Measurements from ENCODE around the gene MAP3K20. TPM values are rescaled to one million over a fixed set of nuclear protein-coding genes. Genes with fewer than 3 reads are reported as not detected.

Gene MAP3K20
- total RNA-seq, 1 experiment from 2014 or later = 15.2 TPM

DNA sequence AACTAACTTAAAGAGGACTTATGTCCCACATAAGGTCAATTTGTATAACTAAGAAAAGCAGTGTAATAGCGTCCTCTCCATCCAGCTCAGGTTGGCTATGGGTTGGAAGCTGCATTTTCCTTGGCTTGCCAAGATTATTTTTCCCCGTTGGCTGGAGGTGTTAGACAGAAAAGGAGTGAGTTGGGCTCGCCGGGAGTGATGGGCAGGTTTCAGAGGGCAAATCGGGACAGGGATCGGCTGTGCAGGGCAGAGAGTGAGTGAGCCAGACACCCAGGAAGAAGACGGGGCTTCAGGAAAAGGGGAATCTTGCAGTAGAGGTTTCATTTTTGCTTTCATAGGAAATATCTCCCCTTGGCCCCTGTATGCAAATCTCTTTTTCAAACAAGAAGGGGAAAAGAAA lies 41.5 kb upstream of the MAP3K20 start:
- Mint-ChIP-seq H3K27me3 (ENCODE audit: low read depth) (no peaks in the 10 kb centered on the region), H3K9me3 (no peaks in the 10 kb centered on the region), H3K36me3 (no peaks in the 10 kb centered on the region), H3K4me1 (peaks cover 13% of the 10 kb centered on the region), H3K4me3 (no peak overlapping the region), H3K27ac (no peak overlapping the region)
- ATAC-seq = no peak
- POLR2A ChIA-PET = no interaction called here
- TF ChIP-seq, protein P1, sequence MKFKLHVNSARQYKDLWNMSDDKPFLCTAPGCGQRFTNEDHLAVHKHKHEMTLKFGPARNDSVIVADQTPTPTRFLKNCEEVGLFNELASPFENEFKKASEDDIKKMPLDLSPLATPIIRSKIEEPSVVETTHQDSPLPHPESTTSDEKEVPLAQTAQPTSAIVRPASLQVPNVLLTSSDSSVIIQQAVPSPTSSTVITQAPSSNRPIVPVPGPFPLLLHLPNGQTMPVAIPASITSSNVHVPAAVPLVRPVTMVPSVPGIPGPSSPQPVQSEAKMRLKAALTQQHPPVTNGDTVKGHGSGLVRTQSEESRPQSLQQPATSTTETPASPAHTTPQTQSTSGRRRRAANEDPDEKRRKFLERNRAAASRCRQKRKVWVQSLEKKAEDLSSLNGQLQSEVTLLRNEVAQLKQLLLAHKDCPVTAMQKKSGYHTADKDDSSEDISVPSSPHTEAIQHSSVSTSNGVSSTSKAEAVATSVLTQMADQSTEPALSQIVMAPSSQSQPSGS (CRISPR knock-in tag; IDR thresholded peaks at IDR 0.05; ENCODE audit: borderline replicate concordance, low read depth) = no peak
- TF ChIP-seq ETV6 (CRISPR knock-in tag; IDR thresholded peaks at IDR 0.05) (no peak), GABPB1 (CRISPR knock-in tag; IDR thresholded peaks at IDR 0.05) (no peak), ZNF423 (CRISPR knock-in tag; IDR thresholded peaks at IDR 0.05) (no peak), RELA (CRISPR knock-in tag; IDR thresholded peaks at IDR 0.05; ENCODE audit: borderline replicate concordance) (no peak), TCF7 (CRISPR knock-in tag; IDR thresholded peaks at IDR 0.05; ENCODE audit: low read depth) (no peak), GTF2I (CRISPR knock-in tag; conservative IDR thresholded peaks at IDR 0.05) (no peak)
- TF ChIP-seq, protein P2, sequence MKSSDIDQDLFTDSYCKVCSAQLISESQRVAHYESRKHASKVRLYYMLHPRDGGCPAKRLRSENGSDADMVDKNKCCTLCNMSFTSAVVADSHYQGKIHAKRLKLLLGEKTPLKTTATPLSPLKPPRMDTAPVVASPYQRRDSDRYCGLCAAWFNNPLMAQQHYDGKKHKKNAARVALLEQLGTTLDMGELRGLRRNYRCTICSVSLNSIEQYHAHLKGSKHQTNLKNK (CRISPR knock-in tag; IDR thresholded peaks at IDR 0.05) = no peak
- TF ChIP-seq, protein P3, sequence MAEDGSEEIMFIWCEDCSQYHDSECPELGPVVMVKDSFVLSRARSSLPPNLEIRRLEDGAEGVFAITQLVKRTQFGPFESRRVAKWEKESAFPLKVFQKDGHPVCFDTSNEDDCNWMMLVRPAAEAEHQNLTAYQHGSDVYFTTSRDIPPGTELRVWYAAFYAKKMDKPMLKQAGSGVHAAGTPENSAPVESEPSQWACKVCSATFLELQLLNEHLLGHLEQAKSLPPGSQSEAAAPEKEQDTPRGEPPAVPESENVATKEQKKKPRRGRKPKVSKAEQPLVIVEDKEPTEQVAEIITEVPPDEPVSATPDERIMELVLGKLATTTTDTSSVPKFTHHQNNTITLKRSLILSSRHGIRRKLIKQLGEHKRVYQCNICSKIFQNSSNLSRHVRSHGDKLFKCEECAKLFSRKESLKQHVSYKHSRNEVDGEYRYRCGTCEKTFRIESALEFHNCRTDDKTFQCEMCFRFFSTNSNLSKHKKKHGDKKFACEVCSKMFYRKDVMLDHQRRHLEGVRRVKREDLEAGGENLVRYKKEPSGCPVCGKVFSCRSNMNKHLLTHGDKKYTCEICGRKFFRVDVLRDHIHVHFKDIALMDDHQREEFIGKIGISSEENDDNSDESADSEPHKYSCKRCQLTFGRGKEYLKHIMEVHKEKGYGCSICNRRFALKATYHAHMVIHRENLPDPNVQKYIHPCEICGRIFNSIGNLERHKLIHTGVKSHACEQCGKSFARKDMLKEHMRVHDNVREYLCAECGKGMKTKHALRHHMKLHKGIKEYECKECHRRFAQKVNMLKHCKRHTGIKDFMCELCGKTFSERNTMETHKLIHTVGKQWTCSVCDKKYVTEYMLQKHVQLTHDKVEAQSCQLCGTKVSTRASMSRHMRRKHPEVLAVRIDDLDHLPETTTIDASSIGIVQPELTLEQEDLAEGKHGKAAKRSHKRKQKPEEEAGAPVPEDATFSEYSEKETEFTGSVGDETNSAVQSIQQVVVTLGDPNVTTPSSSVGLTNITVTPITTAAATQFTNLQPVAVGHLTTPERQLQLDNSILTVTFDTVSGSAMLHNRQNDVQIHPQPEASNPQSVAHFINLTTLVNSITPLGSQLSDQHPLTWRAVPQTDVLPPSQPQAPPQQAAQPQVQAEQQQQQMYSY (CRISPR knock-in tag; IDR thresholded peaks at IDR 0.05) = no peak
- TF ChIP-seq, protein P4, sequence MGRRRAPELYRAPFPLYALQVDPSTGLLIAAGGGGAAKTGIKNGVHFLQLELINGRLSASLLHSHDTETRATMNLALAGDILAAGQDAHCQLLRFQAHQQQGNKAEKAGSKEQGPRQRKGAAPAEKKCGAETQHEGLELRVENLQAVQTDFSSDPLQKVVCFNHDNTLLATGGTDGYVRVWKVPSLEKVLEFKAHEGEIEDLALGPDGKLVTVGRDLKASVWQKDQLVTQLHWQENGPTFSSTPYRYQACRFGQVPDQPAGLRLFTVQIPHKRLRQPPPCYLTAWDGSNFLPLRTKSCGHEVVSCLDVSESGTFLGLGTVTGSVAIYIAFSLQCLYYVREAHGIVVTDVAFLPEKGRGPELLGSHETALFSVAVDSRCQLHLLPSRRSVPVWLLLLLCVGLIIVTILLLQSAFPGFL (CRISPR knock-in tag; IDR thresholded peaks at IDR 0.05; ENCODE audit: borderline replicate concordance) = no peak
- TF ChIP-seq, protein P5, sequence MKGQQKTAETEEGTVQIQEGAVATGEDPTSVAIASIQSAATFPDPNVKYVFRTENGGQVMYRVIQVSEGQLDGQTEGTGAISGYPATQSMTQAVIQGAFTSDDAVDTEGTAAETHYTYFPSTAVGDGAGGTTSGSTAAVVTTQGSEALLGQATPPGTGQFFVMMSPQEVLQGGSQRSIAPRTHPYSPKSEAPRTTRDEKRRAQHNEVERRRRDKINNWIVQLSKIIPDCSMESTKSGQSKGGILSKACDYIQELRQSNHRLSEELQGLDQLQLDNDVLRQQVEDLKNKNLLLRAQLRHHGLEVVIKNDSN (CRISPR knock-in tag; IDR thresholded peaks at IDR 0.05) = no peak
- CTCF ChIA-PET = no interaction called here
- no peak for DNase-seq (ENCODE audit: low spot score)

DNA sequence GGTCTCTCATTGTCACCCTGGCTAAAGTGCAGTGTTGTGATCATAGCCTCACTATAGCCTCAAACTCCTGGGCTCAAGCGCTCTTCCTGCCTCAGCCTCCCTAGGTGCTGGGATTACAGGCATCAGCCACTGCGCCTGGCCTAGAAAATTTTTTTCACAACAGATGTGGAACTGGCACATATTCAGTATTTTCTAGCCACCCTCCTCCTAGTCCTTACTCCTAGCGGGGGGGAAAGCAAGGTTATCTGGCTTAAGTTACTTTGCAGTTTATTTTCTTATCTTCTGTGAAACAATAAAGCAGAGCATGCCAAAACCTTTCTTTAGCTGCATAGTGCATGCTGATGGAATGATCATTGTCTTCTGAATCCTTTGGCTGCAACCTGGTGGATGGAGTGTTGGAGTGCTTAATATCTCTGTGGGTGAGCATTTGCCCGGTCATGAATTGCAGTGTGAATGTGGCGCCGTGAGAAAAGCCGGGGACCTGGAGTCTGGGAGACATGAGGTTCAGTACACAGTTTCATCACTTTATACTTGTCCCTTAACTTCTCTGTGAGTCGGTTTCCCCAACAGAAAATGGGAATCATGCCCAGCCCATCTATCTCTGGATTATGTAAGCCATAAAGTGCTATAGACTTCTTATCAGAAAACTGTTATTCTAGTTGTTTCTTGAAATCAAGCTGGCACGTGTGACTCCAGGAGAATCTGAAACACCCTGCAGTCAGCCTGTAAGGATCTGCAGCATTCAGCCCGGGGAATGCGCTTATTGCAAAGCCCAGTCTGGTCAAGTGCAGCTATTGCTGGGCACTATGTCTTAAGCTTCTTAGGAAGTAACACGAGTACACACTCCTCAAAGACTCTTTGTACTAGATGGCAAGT lies 38.2 kb upstream of the MAP3K20 start:
- H3K9me3 Mint-ChIP-seq = no peaks in the 10 kb centered on the region
- ChIA-PET CTCF (interaction anchor here (0.6 to 1.1 kb wide), 3 partner anchors 10 to 205 kb away, joined by 3 to 4 read pairs (median 3); no protein-coding TSS in a partner anchor), POLR2A (no interaction called here)
- H3K4me1 Mint-ChIP-seq = peaks cover 8% of the 10 kb centered on the region; the same call in 1 of the 2 replicates
- no peaks in the 10 kb centered on the region for H3K36me3 Mint-ChIP-seq
- H3K27me3 Mint-ChIP-seq (ENCODE audit: low read depth) = no peaks in the 10 kb centered on the region
- no peak for ATAC-seq
- no peak for DNase-seq (ENCODE audit: low spot score)
- no peak overlapping the region for H3K27ac Mint-ChIP-seq
- H3K4me3 Mint-ChIP-seq = no peak overlapping the region
- TF ChIP-seq, protein P6, sequence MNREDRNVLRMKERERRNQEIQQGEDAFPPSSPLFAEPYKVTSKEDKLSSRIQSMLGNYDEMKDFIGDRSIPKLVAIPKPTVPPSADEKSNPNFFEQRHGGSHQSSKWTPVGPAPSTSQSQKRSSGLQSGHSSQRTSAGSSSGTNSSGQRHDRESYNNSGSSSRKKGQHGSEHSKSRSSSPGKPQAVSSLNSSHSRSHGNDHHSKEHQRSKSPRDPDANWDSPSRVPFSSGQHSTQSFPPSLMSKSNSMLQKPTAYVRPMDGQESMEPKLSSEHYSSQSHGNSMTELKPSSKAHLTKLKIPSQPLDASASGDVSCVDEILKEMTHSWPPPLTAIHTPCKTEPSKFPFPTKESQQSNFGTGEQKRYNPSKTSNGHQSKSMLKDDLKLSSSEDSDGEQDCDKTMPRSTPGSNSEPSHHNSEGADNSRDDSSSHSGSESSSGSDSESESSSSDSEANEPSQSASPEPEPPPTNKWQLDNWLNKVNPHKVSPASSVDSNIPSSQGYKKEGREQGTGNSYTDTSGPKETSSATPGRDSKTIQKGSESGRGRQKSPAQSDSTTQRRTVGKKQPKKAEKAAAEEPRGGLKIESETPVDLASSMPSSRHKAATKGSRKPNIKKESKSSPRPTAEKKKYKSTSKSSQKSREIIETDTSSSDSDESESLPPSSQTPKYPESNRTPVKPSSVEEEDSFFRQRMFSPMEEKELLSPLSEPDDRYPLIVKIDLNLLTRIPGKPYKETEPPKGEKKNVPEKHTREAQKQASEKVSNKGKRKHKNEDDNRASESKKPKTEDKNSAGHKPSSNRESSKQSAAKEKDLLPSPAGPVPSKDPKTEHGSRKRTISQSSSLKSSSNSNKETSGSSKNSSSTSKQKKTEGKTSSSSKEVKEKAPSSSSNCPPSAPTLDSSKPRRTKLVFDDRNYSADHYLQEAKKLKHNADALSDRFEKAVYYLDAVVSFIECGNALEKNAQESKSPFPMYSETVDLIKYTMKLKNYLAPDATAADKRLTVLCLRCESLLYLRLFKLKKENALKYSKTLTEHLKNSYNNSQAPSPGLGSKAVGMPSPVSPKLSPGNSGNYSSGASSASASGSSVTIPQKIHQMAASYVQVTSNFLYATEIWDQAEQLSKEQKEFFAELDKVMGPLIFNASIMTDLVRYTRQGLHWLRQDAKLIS (CRISPR knock-in tag; IDR thresholded peaks at IDR 0.05; ENCODE audit: borderline replicate concordance) = no peak
- TF ChIP-seq, protein P4 (CRISPR knock-in tag; IDR thresholded peaks at IDR 0.05; ENCODE audit: borderline replicate concordance) = no peak
- TF ChIP-seq, protein P7, sequence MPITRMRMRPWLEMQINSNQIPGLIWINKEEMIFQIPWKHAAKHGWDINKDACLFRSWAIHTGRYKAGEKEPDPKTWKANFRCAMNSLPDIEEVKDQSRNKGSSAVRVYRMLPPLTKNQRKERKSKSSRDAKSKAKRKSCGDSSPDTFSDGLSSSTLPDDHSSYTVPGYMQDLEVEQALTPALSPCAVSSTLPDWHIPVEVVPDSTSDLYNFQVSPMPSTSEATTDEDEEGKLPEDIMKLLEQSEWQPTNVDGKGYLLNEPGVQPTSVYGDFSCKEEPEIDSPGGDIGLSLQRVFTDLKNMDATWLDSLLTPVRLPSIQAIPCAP (CRISPR knock-in tag; IDR thresholded peaks at IDR 0.05) = no peak
- TF ChIP-seq, protein P8, sequence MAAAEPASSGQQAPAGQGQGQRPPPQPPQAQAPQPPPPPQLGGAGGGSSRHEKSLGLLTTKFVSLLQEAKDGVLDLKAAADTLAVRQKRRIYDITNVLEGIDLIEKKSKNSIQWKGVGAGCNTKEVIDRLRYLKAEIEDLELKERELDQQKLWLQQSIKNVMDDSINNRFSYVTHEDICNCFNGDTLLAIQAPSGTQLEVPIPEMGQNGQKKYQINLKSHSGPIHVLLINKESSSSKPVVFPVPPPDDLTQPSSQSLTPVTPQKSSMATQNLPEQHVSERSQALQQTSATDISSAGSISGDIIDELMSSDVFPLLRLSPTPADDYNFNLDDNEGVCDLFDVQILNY (CRISPR knock-in tag; IDR thresholded peaks at IDR 0.05) = no peak
- TF ChIP-seq ZNF317 (CRISPR knock-in tag; IDR thresholded peaks at IDR 0.05; ENCODE audit: borderline replicate concordance, low read depth) (no peak), ELF4 (CRISPR knock-in tag; IDR thresholded peaks at IDR 0.05; ENCODE audit: low read depth) (no peak), NFYB (CRISPR knock-in tag; conservative IDR thresholded peaks at IDR 0.05; ENCODE audit: low read depth) (no peak)

All from WTC11 (cell line).